H9 (cell line): Measurements from ENCODE around the gene BLVRB. TPM values are rescaled to one million over a fixed set of nuclear protein-coding genes. Genes with fewer than 3 reads are reported as not detected.

Experiments
- DNase-seq: peaks from one replicate; pipeline ENCODE4 v3.0.0-alpha.2; 2017
- H2AFZ ChIP-seq: one replicate; pipeline ENCODE4 v1.6.1; 2013; ENCODE audit warnings: mild to moderate bottlenecking, low read length, control low read depth, moderate library complexity
- H2AK5ac ChIP-seq: 2 replicates; pipeline ENCODE4 v1.6.1; 2013; ENCODE audit warnings: low read length, control low read depth, mixed read lengths; ENCODE audit not compliant: insufficient read length
- H2BK120ac ChIP-seq: one replicate; pipeline ENCODE4 v1.6.1; 2013; ENCODE audit warnings: low read depth, mild to moderate bottlenecking, low read length, control low read depth, inconsistent platforms; ENCODE audit not compliant: poor library complexity, severe bottlenecking
- H2BK12ac ChIP-seq: 2 replicates; pipeline ENCODE4 v1.6.1; 2013; ENCODE audit warnings: low read length, control low read depth, mixed read lengths, low read depth; ENCODE audit not compliant: insufficient read length
- H2BK15ac ChIP-seq: 2 replicates; pipeline ENCODE4 v1.6.1; 2013; ENCODE audit warnings: low read depth, low read length, control low read depth
- H2BK20ac ChIP-seq: one replicate; pipeline ENCODE4 v1.6.1; 2013; ENCODE audit warnings: low read depth, mild to moderate bottlenecking, low read length, control low read depth, inconsistent platforms; ENCODE audit not compliant: poor library complexity, severe bottlenecking
- H2BK5ac ChIP-seq: 2 replicates; pipeline ENCODE4 v1.6.1; 2013; ENCODE audit warnings: low read length, control low read depth, mixed read lengths; ENCODE audit not compliant: insufficient read length
- H3K14ac ChIP-seq: 2 replicates; pipeline ENCODE4 v1.6.1; 2013; ENCODE audit warnings: low read length, control low read depth; ENCODE audit not compliant: insufficient read depth
- H3K18ac ChIP-seq: 2 replicates; pipeline ENCODE4 v1.6.1; 2013; ENCODE audit warnings: low read depth, mild to moderate bottlenecking, mixed read lengths, low read length, control low read depth; ENCODE audit not compliant: insufficient read length
- H3K23ac ChIP-seq: 2 replicates; pipeline ENCODE4 v1.6.1; 2013; ENCODE audit warnings: low read length, control low read depth, mixed read lengths, low read depth; ENCODE audit not compliant: insufficient read length
- H3K23me2 ChIP-seq: 2 replicates; pipeline ENCODE4 v1.6.1; 2013; ENCODE audit warnings: low read depth, mild to moderate bottlenecking, mixed read lengths, low read length, control low read depth; ENCODE audit not compliant: insufficient read length, poor library complexity, severe bottlenecking
- H3K27ac ChIP-seq: 2 replicates; pipeline ENCODE4 v1.5.1; 2013; ENCODE audit warnings: low read length, control low read depth, mixed read lengths, low read depth; ENCODE audit not compliant: insufficient read length
- H3K27me3 ChIP-seq: 2 replicates; pipeline ENCODE4 v1.6.1; 2013; ENCODE audit warnings: low read length, control low read depth, inconsistent platforms; ENCODE audit not compliant: insufficient read depth
- H3K4ac ChIP-seq: 2 replicates; pipeline ENCODE4 v1.6.1; 2013; ENCODE audit warnings: low read depth, mild to moderate bottlenecking, control low read depth, inconsistent platforms, low read length, moderate library complexity
- H3K4me1 ChIP-seq: 2 replicates; pipeline ENCODE4 v1.6.1; 2013; ENCODE audit warnings: low read length, control low read depth, inconsistent platforms; ENCODE audit not compliant: insufficient read depth
- H3K4me2 ChIP-seq: 2 replicates; pipeline ENCODE4 v1.6.1; 2013; ENCODE audit warnings: low read length, control low read depth, mixed read lengths; ENCODE audit not compliant: insufficient read length, insufficient read depth
- H3K56ac ChIP-seq: 2 replicates; pipeline ENCODE4 v1.6.1; 2013; ENCODE audit warnings: low read depth, mild to moderate bottlenecking, mixed read lengths, low read length, control low read depth; ENCODE audit not compliant: insufficient read length
- H3K79me1 ChIP-seq: 2 replicates; pipeline ENCODE4 v1.6.1; 2013; ENCODE audit warnings: low read depth, mild to moderate bottlenecking, moderate library complexity, low read length, control low read depth, inconsistent platforms; ENCODE audit not compliant: insufficient read depth, poor library complexity, severe bottlenecking
- H3K79me2 ChIP-seq: 2 replicates; pipeline ENCODE4 v1.6.1; 2013; ENCODE audit warnings: low read length, control low read depth, inconsistent platforms; ENCODE audit not compliant: insufficient read depth
- H3K9ac ChIP-seq: 2 replicates; pipeline ENCODE4 v1.6.1; 2013; ENCODE audit warnings: low read length, control low read depth, mixed read lengths; ENCODE audit not compliant: insufficient read length; ENCODE audit errors: extremely low read depth
- H3K9me3 ChIP-seq: one replicate; pipeline ENCODE4 v1.6.1; 2013; ENCODE audit warnings: low read depth, low read length, inconsistent platforms; ENCODE audit not compliant: control insufficient read depth
- H3T11ph ChIP-seq: one replicate; pipeline ENCODE4 v1.6.1; 2013; ENCODE audit warnings: mild to moderate bottlenecking, low read length, control low read depth, inconsistent platforms
- H4K20me1 ChIP-seq: one replicate; pipeline ENCODE4 v1.6.1; 2013; ENCODE audit not compliant: control insufficient read depth, insufficient read length, insufficient read depth
- H4K5ac ChIP-seq: 2 replicates; pipeline ENCODE4 v1.6.1; 2013; ENCODE audit warnings: low read depth, mild to moderate bottlenecking, mixed read lengths, low read length, control low read depth; ENCODE audit not compliant: insufficient read length
- H4K8ac ChIP-seq: replicated peaks from 2 replicates; pipeline ENCODE4 v1.6.1; 2013; ENCODE audit warnings: low read length, control low read depth, mixed read lengths, low read depth; ENCODE audit not compliant: insufficient read length
- H4K91ac ChIP-seq: 2 replicates; pipeline ENCODE4 v1.6.1; 2013; ENCODE audit warnings: low read depth, mild to moderate bottlenecking, moderate library complexity, mixed read lengths, low read length, control low read depth; ENCODE audit not compliant: insufficient read length
- H3K27ac Mint-ChIP-seq, 3 experiments: 2 replicates in 2 of 3; 3 replicates in 1 of 3; pipeline ENCODE4 v1.8.0; 2020 to 2021; ENCODE audit warnings: mixed read lengths in 3 of 3, mild to moderate bottlenecking in 1 of 3, moderate library complexity in 1 of 3
- H3K27me3 Mint-ChIP-seq: 2 replicates; pipeline ENCODE4 v1.8.0; 2021; ENCODE audit warnings: low read depth, mild to moderate bottlenecking, moderate library complexity, mixed read lengths
- H3K36me3 Mint-ChIP-seq, 3 experiments: 2 replicates in 2 of 3; 3 replicates in 1 of 3; pipeline ENCODE4 v1.8.0; 2020 to 2021; ENCODE audit warnings: low read depth in 3 of 3, mixed read lengths in 3 of 3; ENCODE audit not compliant: insufficient read depth in 1 of 3
- H3K4me1 Mint-ChIP-seq, 2 experiments: 2 replicates each; pipeline ENCODE4 v1.8.0; 2020; ENCODE audit warnings: mixed read lengths in 2 of 2
- H3K4me3 Mint-ChIP-seq, 2 experiments: 2 replicates in 1 of 2; 3 replicates in 1 of 2; pipeline ENCODE4 v1.8.0; 2020 to 2021; ENCODE audit warnings: mild to moderate bottlenecking in 2 of 2, mixed read lengths in 2 of 2, moderate library complexity in 1 of 2
- H3K9me3 Mint-ChIP-seq, 2 experiments: 2 replicates in 1 of 2; 3 replicates in 1 of 2; pipeline ENCODE4 v1.8.0; 2020; ENCODE audit warnings: mild to moderate bottlenecking in 2 of 2, mixed read lengths in 2 of 2, moderate library complexity in 1 of 2
- WGBS: extraction: QIAGEN DNeasy Blood & Tissue Kit; methylation state at CpG from one replicate; pipeline ENCODE4 v1.1.7; 2013; ENCODE audit warnings: missing lambda C conversion rate, low lambda C conversion rate, mixed read lengths; ENCODE audit not compliant: insufficient read length; ENCODE audit errors: extremely low coverage; 5-methylcytosine and 5-hydroxymethylcytosine counted together
- total RNA-seq: library from RNA; stranded (reverse); gene quantifications from 2 replicates; pipeline ENCODE4 v1.2.1, GENCODE V29; 2021
- TF ChIP-seq, protein P1 (sequence below): fragments of 200-600 bp; sonication (generic); conservative IDR thresholded peaks from 3 replicates; pipeline ENCODE4 v1.8.0; 2021; ENCODE audit warnings: antibody characterized with exemption, mild to moderate bottlenecking

The BLVRB gene
- total RNA-seq, 1 experiment from 2014 or later, result 27.9 TPM

DNA sequence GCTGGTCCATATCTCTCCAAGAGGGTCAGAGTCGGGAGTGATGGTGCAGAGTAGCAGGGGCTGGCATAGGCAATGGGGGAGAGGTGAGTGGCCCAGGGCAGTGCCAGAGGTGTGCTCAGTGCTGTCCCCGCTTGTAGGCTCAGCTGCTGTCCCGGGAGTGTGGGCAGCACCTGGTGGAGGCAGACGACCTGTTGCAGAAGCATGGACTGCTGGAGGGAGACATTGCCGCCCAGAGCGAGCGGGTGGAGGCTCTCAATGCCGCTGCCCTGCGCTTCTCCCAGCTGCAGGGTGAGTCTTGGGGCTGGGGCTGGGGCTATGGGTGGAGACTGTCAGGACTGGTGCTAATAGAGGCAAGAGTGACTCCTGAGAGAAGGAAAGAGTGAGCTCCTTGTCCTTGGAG lies 40.6 kb upstream of the BLVRB start:
- H4K91ac ChIP-seq, result no peak overlapping the region
- no peak overlapping the region for H3K23ac ChIP-seq
- H3T11ph ChIP-seq, result no peak overlapping the region
- H4K5ac ChIP-seq, result no peak overlapping the region
- TF ChIP-seq, protein P1, sequence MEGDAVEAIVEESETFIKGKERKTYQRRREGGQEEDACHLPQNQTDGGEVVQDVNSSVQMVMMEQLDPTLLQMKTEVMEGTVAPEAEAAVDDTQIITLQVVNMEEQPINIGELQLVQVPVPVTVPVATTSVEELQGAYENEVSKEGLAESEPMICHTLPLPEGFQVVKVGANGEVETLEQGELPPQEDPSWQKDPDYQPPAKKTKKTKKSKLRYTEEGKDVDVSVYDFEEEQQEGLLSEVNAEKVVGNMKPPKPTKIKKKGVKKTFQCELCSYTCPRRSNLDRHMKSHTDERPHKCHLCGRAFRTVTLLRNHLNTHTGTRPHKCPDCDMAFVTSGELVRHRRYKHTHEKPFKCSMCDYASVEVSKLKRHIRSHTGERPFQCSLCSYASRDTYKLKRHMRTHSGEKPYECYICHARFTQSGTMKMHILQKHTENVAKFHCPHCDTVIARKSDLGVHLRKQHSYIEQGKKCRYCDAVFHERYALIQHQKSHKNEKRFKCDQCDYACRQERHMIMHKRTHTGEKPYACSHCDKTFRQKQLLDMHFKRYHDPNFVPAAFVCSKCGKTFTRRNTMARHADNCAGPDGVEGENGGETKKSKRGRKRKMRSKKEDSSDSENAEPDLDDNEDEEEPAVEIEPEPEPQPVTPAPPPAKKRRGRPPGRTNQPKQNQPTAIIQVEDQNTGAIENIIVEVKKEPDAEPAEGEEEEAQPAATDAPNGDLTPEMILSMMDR, result no peak
- H3K23me2 ChIP-seq, result no peaks in the 10 kb centered on the region
- no peak overlapping the region for H2BK20ac ChIP-seq
- H3K4ac ChIP-seq, result no peak overlapping the region
- no peak overlapping the region for H3K4me3 Mint-ChIP-seq
- H3K18ac ChIP-seq, result no peak overlapping the region
- H2AFZ ChIP-seq, result no peak overlapping the region
- H2BK12ac ChIP-seq, result no peak overlapping the region
- H2BK5ac ChIP-seq, result no peak overlapping the region
- no peak overlapping the region for H4K8ac ChIP-seq
- H3K27ac Mint-ChIP-seq, result no peak overlapping the region
- no peaks in the 10 kb centered on the region for H4K20me1 ChIP-seq
- peaks cover 4 to 7% of the 10 kb centered on the region in 2 experiments; a peak in 2 of 4 replicates for H3K4me1 Mint-ChIP-seq
- no peak overlapping the region for H3K4me2 ChIP-seq
- no peak for DNase-seq
- H3K27ac ChIP-seq, result no peak overlapping the region
- no peak overlapping the region for H3K9ac ChIP-seq
- no peak overlapping the region for H2BK120ac ChIP-seq
- H2BK15ac ChIP-seq, result no peak overlapping the region
- H3K79me1 ChIP-seq, result no peaks in the 10 kb centered on the region
- no CpG with 5 or more reads among the region's 9 CpGs for WGBS
- H3K56ac ChIP-seq, result no peak overlapping the region
- no peak overlapping the region for H2AK5ac ChIP-seq
- H3K27me3 Mint-ChIP-seq, result peaks cover 81% of the 10 kb centered on the region
- no peak overlapping the region for H3K14ac ChIP-seq
- H3K27me3 ChIP-seq, result no peaks in the 10 kb centered on the region; the same call in 1 of the 2 replicates
- no peaks in the 10 kb centered on the region; a peak in 1 of 5 replicates for H3K9me3 Mint-ChIP-seq
- H3K4me1 ChIP-seq, result 0 out of 2 replicates have a peak, but pooled peaks cover 3% of the 10 kb centered on the region
- H3K9me3 ChIP-seq, result no peaks in the 10 kb centered on the region
- no peaks in the 10 kb centered on the region for H3K36me3 Mint-ChIP-seq
- no peaks in the 10 kb centered on the region for H3K79me2 ChIP-seq
